ENCODE data around the gene PDCD10. TPM values are rescaled to one million over a fixed set of nuclear protein-coding genes. Genes with fewer than 3 reads are reported as not detected.

Gene PDCD10
- total RNA-seq, 1 donor from 2014 or later = 31.2 TPM

DNA sequence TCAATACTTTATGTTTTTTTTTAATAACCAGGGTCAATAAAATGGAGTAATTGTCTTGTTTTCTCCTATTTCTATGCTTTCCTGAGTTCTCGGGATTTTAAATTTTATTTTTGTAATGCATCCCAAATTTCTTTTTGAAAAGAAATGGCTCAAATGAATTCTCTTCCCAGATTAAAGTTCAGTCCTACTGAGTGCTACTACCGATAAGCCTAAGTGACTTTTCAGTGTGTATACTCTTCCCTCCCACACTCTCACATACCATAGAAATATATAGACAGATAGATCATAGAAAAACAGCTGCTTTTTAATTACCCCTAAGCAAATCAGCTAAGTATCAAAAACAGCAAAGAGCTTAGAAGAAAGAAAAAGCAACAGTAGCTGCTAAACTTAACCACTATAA lies 2.3 kb upstream of the PDCD10 start:
- ATAC-seq = no peak
- no peak for DNase-seq (ENCODE audit: missing footprints)
- intact Hi-C loops (cut with DNase I) = loop anchor here (5.0 kb wide), 2 partner anchors 75 to 145 kb away; no protein-coding TSS in a partner anchor

GRCh38 chr3:167736264-167736787 lies 1.6 kb upstream of the PDCD10 start:
- no peak for ATAC-seq
- no peak for DNase-seq (ENCODE audit: missing footprints)
- intact Hi-C loops (cut with DNase I) = loop anchor here (5.0 kb wide), 2 partner anchors 76 to 146 kb away; no protein-coding TSS in a partner anchor

GRCh38 chr3:167735233-167736138 lies 794 bp upstream of the PDCD10 start, which contains the start of gene SERPINI1:
Gene SERPINI1 (plus strand): TSS chr3:167735721. CDS start chr3:167789129, 53,408 bp downstream.
- DNase-seq (ENCODE audit: missing footprints) (peak; percentile 90), ATAC-seq (peak; percentile 93)
- intact Hi-C loops (cut with DNase I) = loop anchor here (5.0 kb wide), 2 partner anchors 77 to 147 kb away; no protein-coding TSS in a partner anchor

DNA sequence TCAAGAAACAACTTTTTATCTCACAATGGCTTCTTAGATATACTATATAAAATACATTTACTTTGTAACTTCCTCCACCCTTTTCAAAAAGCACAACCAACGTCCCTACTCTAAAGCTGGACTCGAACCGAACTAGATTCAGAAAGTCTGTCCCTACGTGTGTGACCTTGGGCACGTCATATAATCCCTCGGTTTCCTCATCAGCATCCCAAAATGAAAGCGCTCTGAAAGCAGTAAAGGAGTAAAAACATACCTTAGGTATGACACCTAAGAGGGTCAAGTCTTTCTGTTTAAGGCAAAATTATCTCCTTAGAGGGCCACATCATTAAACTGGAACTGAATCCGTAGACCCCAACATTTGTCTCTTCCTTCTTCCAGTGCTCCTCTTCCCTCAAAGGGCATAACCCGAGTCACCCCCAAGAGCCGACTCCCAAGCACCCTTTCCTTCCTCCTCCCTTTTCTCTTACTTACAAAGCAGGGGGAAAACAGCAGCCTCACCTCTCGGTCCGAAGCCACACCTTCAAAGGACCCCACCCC lies 663 bp downstream of the PDCD10 start:
- no peak for DNase-seq (ENCODE audit: missing footprints)
- no peak for ATAC-seq
- intact Hi-C loops (cut with DNase I) = no loop called here

DNA sequence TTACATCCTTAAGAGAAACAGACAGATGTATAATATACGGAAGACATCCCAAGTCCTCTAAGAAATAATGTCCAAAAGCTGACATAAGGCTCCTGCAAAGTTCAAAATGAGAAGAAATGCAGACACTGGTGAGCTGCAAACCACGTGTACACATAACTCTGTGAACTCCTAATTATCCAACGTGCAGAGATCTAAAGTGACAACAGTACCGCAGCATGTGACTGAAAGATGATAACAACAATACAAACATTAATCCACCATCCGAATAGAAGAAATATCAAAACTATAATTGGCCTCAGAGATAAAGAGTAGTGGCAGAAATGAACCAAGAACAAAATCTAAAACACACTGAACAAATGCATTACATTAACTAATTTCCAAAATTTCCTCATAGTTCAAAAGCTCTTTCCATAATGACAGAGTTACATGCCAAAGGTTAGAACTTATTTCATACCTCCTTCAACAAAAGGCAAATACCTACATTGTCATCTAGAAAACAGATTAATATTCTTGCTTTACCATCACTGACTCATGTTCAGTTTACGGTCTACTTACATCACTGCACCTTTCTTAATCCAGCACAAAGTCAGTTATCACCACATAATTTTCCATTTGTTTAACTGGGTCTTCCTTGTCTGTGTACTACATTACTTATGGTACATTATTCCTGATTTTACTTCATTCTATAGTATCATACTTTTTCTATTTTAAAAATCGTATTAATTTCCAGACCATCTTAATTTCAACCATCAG lies 2.2 kb downstream of the PDCD10 start:
- ATAC-seq (no peak), DNase-seq (ENCODE audit: missing footprints) (no peak)
- intact Hi-C loops (cut with DNase I) = no loop called here

DNA sequence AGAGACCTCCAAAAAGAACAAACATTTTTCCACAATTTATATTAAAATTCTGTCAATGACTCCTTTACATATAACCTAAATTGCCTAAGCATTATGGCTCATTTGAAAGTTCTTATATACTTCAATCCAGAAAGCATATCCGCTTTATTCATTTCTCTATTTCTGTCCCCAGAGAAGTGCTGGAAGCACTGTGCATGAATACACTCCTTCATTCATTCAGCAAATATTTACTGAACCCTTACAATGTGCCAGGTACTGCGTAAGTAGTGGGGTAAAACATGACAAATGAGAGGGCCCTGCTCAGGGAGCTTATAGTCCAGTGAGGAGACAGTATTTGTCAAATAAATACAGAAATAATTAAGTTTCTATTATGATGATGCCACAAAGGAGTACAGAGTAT lies 3.3 kb downstream of the PDCD10 start:
- DNase-seq (ENCODE audit: missing footprints) (no peak), ATAC-seq (no peak)
- intact Hi-C loops (cut with DNase I) = no loop called here

GRCh38 chr3:167729591-167729990 lies 5.1 kb downstream of the PDCD10 start:
- intact Hi-C loops (cut with DNase I) = no loop called here
- no peak for ATAC-seq
- no peak for DNase-seq (ENCODE audit: missing footprints)

DNA sequence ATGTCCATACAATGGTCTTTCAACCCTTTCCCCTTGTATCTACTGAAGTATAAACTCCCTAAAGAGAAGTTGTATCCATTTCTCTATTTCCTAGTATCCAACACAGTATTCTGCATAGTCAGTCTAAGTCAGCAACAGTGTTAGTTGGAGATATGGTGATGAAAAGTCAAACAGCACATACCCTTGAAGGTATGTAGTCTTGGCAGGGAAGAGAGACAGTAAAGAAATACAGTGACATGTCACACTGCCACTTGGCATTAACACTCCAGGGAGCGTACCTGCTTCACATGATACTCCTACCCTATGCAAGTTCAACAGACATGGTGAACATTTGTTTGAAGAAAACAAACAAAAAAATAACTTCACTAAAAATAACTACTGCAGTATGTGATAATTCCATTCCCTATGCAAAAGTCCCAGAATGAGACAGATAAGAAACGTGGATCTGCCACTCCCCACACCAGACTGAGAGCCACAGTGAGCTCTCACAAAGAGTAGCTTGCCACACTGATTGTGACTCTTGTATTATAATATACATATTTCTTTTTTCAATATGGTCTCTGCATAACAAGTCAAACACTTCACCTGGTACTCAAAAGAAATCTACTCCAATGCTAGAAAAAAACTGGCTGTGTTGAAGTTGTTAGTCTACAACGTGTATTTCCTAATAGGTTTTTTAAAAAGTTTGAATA lies 5.9 kb downstream of the PDCD10 start:
- ATAC-seq (peak; percentile 78), DNase-seq (ENCODE audit: missing footprints) (no peak)
- intact Hi-C loops (cut with DNase I) = no loop called here

DNA sequence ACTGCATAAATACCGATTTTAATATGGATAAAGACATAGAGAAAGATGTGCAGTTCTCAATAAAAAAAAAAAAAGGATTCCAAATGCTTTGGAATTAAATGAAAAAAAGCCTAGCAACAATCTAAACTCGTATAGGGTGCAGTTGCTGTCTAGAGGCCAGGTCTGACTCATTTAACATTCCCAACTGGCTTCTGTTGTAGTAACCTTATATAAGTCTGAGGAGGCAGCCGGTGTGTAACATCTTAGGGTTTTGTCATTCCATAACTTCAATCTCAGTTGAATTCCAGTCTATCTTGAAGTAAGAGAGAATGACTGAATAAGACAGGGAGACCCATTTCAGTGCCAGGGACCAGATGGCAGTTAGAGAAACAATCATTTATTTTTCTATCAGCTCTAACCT lies 6.5 kb downstream of the PDCD10 start:
- ATAC-seq = no peak
- intact Hi-C loops (cut with DNase I) = no loop called here
- DNase-seq (ENCODE audit: missing footprints) = no peak

DNA sequence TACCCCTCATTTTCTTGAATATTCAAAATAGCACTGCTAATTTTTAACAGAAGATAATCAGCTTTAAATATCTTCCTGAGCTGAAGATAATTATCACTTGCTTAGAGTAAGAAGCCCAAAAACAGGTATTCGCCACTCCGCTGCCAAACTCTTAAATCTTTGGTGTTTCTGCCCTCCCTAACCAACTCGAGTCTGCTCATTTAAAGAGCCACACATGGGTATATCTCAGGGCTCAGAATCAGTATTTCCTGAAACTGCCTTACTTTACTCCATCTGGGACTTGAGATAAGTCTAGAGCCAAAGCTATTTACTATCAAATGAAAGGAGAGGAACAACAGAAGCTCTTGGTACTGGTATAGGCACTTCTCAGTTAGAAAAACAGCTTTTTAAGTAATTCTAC lies 10.8 kb downstream of the PDCD10 start:
- intact Hi-C loops (cut with DNase I) = no loop called here
- ATAC-seq (no peak), DNase-seq (ENCODE audit: missing footprints) (no peak)

GRCh38 chr3:167723025-167723512 lies 11.6 kb downstream of the PDCD10 start:
- intact Hi-C loops (cut with DNase I) = no loop called here
- no peak for ATAC-seq
- no peak for DNase-seq (ENCODE audit: missing footprints)

- intact Hi-C loops (cut with DNase I) = no loop called here
- DNase-seq (ENCODE audit: missing footprints) (no peak), ATAC-seq (no peak)
These were observed 16.1 kb downstream of the PDCD10 start for GRCh38 chr3:167718582-167718981.

GRCh38 chr3:167716920-167717319 lies 17.8 kb downstream of the PDCD10 start:
- ATAC-seq (no peak), DNase-seq (ENCODE audit: missing footprints) (no peak)
- intact Hi-C loops (cut with DNase I) = no loop called here

DNA sequence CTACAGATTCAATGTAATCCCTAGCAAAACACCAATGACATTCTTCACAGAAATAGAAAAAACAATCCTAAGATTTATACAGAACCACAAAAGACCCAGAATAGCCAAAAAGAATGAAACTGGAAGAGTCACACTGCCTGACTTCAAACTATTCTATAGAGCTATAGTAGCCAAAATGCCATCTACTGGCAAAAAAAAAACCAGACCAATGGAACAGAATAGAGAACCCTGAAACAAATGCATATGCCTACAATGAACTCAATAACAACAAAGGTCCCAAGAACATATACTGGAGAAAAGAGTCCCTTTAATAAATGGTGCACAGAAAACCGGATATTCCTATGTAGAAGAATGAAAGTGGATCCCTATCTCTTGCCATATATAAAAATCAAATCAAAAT lies 19.8 kb downstream of the PDCD10 start:
- intact Hi-C loops (cut with DNase I) = no loop called here
- no peak for ATAC-seq
- DNase-seq (ENCODE audit: missing footprints) = no peak

DNA sequence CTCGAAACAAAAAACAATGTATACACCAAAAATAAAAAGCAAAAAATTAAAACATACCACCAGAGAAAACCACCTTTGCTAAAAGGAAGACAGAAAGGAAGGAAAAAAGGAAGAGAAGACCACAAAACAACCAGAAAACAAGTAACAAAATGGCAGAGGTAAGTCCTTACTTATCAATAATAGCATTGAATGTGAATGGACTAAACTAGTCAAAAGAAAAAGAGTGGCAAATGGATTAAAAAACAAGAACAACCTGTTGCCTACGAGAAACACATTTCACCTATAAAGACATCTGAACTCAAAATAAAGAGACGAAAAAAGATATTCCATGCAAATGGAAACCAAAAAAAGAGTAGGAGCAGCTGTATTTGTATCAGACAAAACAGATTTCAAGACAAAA lies 22.2 kb downstream of the PDCD10 start:
- DNase-seq (ENCODE audit: missing footprints) (no peak), ATAC-seq (no peak)
- intact Hi-C loops (cut with DNase I) = no loop called here

DNA sequence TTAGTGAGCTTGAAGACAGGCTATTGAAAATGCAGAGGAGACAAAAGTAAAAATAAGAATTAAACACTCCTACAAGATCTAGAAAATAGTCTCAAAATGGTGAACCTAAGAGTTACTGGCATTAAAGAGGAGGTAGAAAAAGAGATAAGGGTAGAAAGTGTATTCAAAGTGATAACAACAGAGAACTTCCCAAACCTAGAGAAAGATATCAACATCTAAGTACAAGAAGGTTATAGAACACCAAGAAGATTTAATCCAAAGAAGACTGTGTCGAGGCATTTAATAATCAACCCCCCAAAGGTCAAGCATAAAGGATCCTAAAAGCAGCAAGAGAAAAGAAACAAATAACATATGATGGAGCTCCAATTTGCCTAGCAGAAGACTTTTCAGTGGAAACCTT lies 23.3 kb downstream of the PDCD10 start:
- intact Hi-C loops (cut with DNase I) = no loop called here
- DNase-seq (ENCODE audit: missing footprints) (no peak), ATAC-seq (no peak)

- intact Hi-C loops (cut with DNase I) = no loop called here
- no peak for ATAC-seq
- DNase-seq (ENCODE audit: missing footprints) = no peak
These were observed 24.1 kb downstream of the PDCD10 start for GRCh38 chr3:167710552-167710951.

GRCh38 chr3:167709690-167710089 lies 25.0 kb downstream of the PDCD10 start:
- ATAC-seq (no peak), DNase-seq (ENCODE audit: missing footprints) (no peak)
- intact Hi-C loops (cut with DNase I) = no loop called here

GRCh38 chr3:167705840-167706239 lies 28.9 kb downstream of the PDCD10 start:
- DNase-seq (ENCODE audit: missing footprints) (no peak), ATAC-seq (no peak)
- intact Hi-C loops (cut with DNase I) = no loop called here
